Neural progenitor cell (in vitro differentiated cells): ENCODE data around the gene PHKA2. TPM values are rescaled to one million over a fixed set of nuclear protein-coding genes. Genes with fewer than 3 reads are reported as not detected.

Experiments
- DNase-seq: peaks from one replicate; pipeline ENCODE4 v3.0.0-alpha.2; 2016; ENCODE audit warnings: low spot score
- H2AFZ ChIP-seq: fragments of 200-600 bp; sonication (generic); replicated peaks from 2 replicates; pipeline ENCODE4 v1.6.1; 2016; ENCODE audit warnings: antibody characterized with exemption
- H3F3A ChIP-seq: fragments of 200-600 bp; sonication (generic); 2 replicates; pipeline ENCODE4 v1.6.1; 2016; ENCODE audit warnings: antibody characterized with exemption, low read depth
- H3K27ac ChIP-seq: fragments of 200-600 bp; sonication (generic); 2 replicates; pipeline ENCODE4 v1.5.1; 2016; ENCODE audit warnings: mild to moderate bottlenecking
- H3K27me3 ChIP-seq: fragments of 200-600 bp; sonication (generic); 2 replicates; pipeline ENCODE4 v1.6.1; 2016; ENCODE audit warnings: mild to moderate bottlenecking, moderate library complexity
- H3K36me3 ChIP-seq: fragments of 200-600 bp; sonication (generic); 2 replicates; pipeline ENCODE4 v1.5.1; 2016
- H3K4me1 ChIP-seq: fragments of 200-600 bp; sonication (generic); 2 replicates; pipeline ENCODE4 v1.6.1; 2016; ENCODE audit warnings: mixed run types
- H3K4me2 ChIP-seq: fragments of 200-600 bp; sonication (generic); 2 replicates; pipeline ENCODE4 v1.6.1; 2016
- H3K4me3 ChIP-seq: fragments of 200-600 bp; sonication (generic); 2 replicates; pipeline ENCODE4 v1.5.1; 2016
- H3K79me2 ChIP-seq: fragments of 200-600 bp; sonication (generic); 2 replicates; pipeline ENCODE4 v1.6.1; 2016; ENCODE audit warnings: low read depth
- H3K9ac ChIP-seq: fragments of 200-600 bp; sonication (generic); 2 replicates; pipeline ENCODE4 v1.6.1; 2016
- H3K9me3 ChIP-seq: fragments of 200-600 bp; sonication (generic); 2 replicates; pipeline ENCODE4 v1.5.1; 2016; ENCODE audit warnings: low read depth
- H4K20me1 ChIP-seq: fragments of 200-600 bp; sonication (generic); 2 replicates; pipeline ENCODE4 v1.6.1; 2016; ENCODE audit warnings: low read depth
- H3K27ac Mint-ChIP-seq: 3 replicates; pipeline ENCODE4 v1.8.0; 2021; ENCODE audit warnings: mixed read lengths
- H3K27me3 Mint-ChIP-seq: 2 replicates; pipeline ENCODE4 v1.8.0; 2022; ENCODE audit warnings: low read depth, mild to moderate bottlenecking, inconsistent platforms, moderate library complexity, mixed read lengths; ENCODE audit not compliant: insufficient read depth
- H3K36me3 Mint-ChIP-seq: 3 replicates; pipeline ENCODE4 v1.8.0; 2021; ENCODE audit warnings: mixed read lengths
- H3K4me1 Mint-ChIP-seq: 3 replicates; pipeline ENCODE4 v1.8.0; 2021; ENCODE audit warnings: mixed read lengths
- H3K4me3 Mint-ChIP-seq: 3 replicates; pipeline ENCODE4 v1.8.0; 2021; ENCODE audit warnings: mild to moderate bottlenecking, moderate library complexity, mixed read lengths
- H3K9me3 Mint-ChIP-seq: 3 replicates; pipeline ENCODE4 v1.8.0; 2020; ENCODE audit warnings: mixed read lengths
- CTCF ChIP-seq: fragments of 200-600 bp; sonication (generic); IDR thresholded peaks from 2 replicates; pipeline ENCODE4 v1.5.1; 2017; ENCODE audit warnings: antibody characterized with exemption, mild to moderate bottlenecking
- EZH2 ChIP-seq: fragments of 200-600 bp; sonication (generic); IDR thresholded peaks from 2 replicates; pipeline ENCODE4 v1.6.1; 2017; ENCODE audit warnings: antibody characterized with exemption, mild to moderate bottlenecking, moderate library complexity
- EZH2phosphoT487 ChIP-seq: fragments of 200-600 bp; sonication (generic); IDR thresholded peaks from 2 replicates; pipeline ENCODE4 v1.6.1; 2017; ENCODE audit warnings: antibody characterized with exemption
- total RNA-seq: library from RNA; depleted of rRNA; stranded (reverse); fragments of >200 nt; gene quantifications from 2 replicates; pipeline ENCODE4 v1.2.3, GENCODE V29; 2015; ENCODE audit warnings: low replicate concordance

The PHKA2 gene
- total RNA-seq, 1 donor from 2014 or later = 18.2 TPM

- no peak for DNase-seq
- Histone ChIP-seq H3K9ac (no peak overlapping the region), H3K4me1 (no peaks in the 10 kb centered on the region), H3K27ac (no peak overlapping the region), H3K9me3 (no peaks in the 10 kb centered on the region), H3K4me3 (no peak overlapping the region), H2AFZ (no peak overlapping the region), H3K27me3 (no peaks in the 10 kb centered on the region), H3K36me3 (no peaks in the 10 kb centered on the region), H3F3A (no peaks in the 10 kb centered on the region), H4K20me1 (no peaks in the 10 kb centered on the region), H3K4me2 (no peak overlapping the region), H3K79me2 (no peaks in the 10 kb centered on the region)
- no peaks in the 10 kb centered on the region for H3K36me3 Mint-ChIP-seq
- no peaks in the 10 kb centered on the region for H3K4me1 Mint-ChIP-seq
- H3K27ac Mint-ChIP-seq = no peak overlapping the region
- no peak overlapping the region for H3K4me3 Mint-ChIP-seq
- H3K9me3 Mint-ChIP-seq = peaks cover 6% of the 10 kb centered on the region
- peaks cover 2% of the 10 kb centered on the region for H3K27me3 Mint-ChIP-seq
- TF ChIP-seq CTCF (no peak), EZH2phosphoT487 (no peak), EZH2 (no peak)
These were observed 24.0 kb upstream of the PHKA2 start for GRCh38 chrX:19007868-19008267.

- no peaks in the 10 kb centered on the region for H4K20me1 ChIP-seq
- Mint-ChIP-seq H3K9me3 (peaks cover 4% of the 10 kb centered on the region), H3K4me3 (no peak overlapping the region), H3K27ac (no peak overlapping the region), H3K27me3 (peaks cover 2% of the 10 kb centered on the region), H3K36me3 (no peaks in the 10 kb centered on the region), H3K4me1 (no peaks in the 10 kb centered on the region)
- TF ChIP-seq CTCF = no peak
- H3K36me3 ChIP-seq = no peaks in the 10 kb centered on the region
- H3K27ac ChIP-seq = no peak overlapping the region
- no peak overlapping the region for H2AFZ ChIP-seq
- no peak overlapping the region for H3K9ac ChIP-seq
- no peaks in the 10 kb centered on the region for H3K79me2 ChIP-seq
- H3K27me3 ChIP-seq = no peaks in the 10 kb centered on the region
- H3K4me3 ChIP-seq = no peak overlapping the region
- H3K9me3 ChIP-seq = no peaks in the 10 kb centered on the region
- no peak overlapping the region for H3K4me2 ChIP-seq
- no peaks in the 10 kb centered on the region for H3K4me1 ChIP-seq
- no peaks in the 10 kb centered on the region for H3F3A ChIP-seq
- DNase-seq = no peak
These were observed 23.1 kb upstream of the PHKA2 start for GRCh38 chrX:19007011-19007410.

- H4K20me1 ChIP-seq = no peaks in the 10 kb centered on the region
- no peak overlapping the region for H3K27ac ChIP-seq
- TF ChIP-seq EZH2phosphoT487 (no peak), CTCF (no peak), EZH2 (no peak)
- H3K4me3 Mint-ChIP-seq = no peak overlapping the region
- H3K9me3 ChIP-seq = no peaks in the 10 kb centered on the region
- DNase-seq = no peak
- H3K4me3 ChIP-seq = no peak overlapping the region
- H3K9me3 Mint-ChIP-seq = peaks cover 4% of the 10 kb centered on the region
- no peaks in the 10 kb centered on the region for H3K36me3 ChIP-seq
- H3K79me2 ChIP-seq = no peaks in the 10 kb centered on the region
- H3K27me3 Mint-ChIP-seq = peaks cover 2% of the 10 kb centered on the region
- no peak overlapping the region for H3K9ac ChIP-seq
- H3K4me1 ChIP-seq = no peaks in the 10 kb centered on the region
- H3K27me3 ChIP-seq = no peaks in the 10 kb centered on the region
- no peaks in the 10 kb centered on the region for H3F3A ChIP-seq
- H3K4me2 ChIP-seq = no peak overlapping the region
- no peaks in the 10 kb centered on the region for H3K4me1 Mint-ChIP-seq
- H3K27ac Mint-ChIP-seq = no peak overlapping the region
- no peaks in the 10 kb centered on the region for H3K36me3 Mint-ChIP-seq
- H2AFZ ChIP-seq = no peak overlapping the region
These were observed 22.0 kb upstream of the PHKA2 start for GRCh38 chrX:19005909-19006308.

- Histone ChIP-seq H3K4me2 (no peak overlapping the region), H3K27ac (no peak overlapping the region), H2AFZ (no peak overlapping the region), H3F3A (peaks cover 4% of the 10 kb centered on the region), H3K4me1 (no peaks in the 10 kb centered on the region), H3K27me3 (no peaks in the 10 kb centered on the region), H4K20me1 (no peaks in the 10 kb centered on the region), H3K79me2 (no peaks in the 10 kb centered on the region), H3K9me3 (no peaks in the 10 kb centered on the region), H3K9ac (no peak overlapping the region), H3K36me3 (no peaks in the 10 kb centered on the region), H3K4me3 (no peak overlapping the region)
- no peaks in the 10 kb centered on the region for H3K4me1 Mint-ChIP-seq
- H3K27ac Mint-ChIP-seq = no peak overlapping the region
- TF ChIP-seq EZH2phosphoT487 = no peak
- TF ChIP-seq CTCF = no peak
- TF ChIP-seq EZH2 = no peak
- no peaks in the 10 kb centered on the region for H3K36me3 Mint-ChIP-seq
- no peak for DNase-seq
- no peak overlapping the region for H3K4me3 Mint-ChIP-seq
- H3K27me3 Mint-ChIP-seq = no peaks in the 10 kb centered on the region
- no peaks in the 10 kb centered on the region for H3K9me3 Mint-ChIP-seq
These were observed 19.8 kb upstream of the PHKA2 start for GRCh38 chrX:19003756-19004155.
